Esophagus (tissue), 2 donors: Measurements from ENCODE around the gene ALLC. TPM values are rescaled to one million over a fixed set of nuclear protein-coding genes. Genes with fewer than 3 reads are reported as not detected.

Experiments used
- H3K27ac ChIP-seq, 2 donors: one replicate each; pipeline ENCODE4 v1.5.1; 2013; ENCODE audit warnings: low read depth in 2 of 2, mild to moderate bottlenecking in 2 of 2, inconsistent platforms in 1 of 2, low read length in 1 of 2, moderate library complexity in 1 of 2
- H3K27me3 ChIP-seq, 2 donors: one replicate each; pipeline ENCODE4 v1.6.1; 2013; ENCODE audit warnings: low read length in 2 of 2, control low read depth in 1 of 2, mild to moderate bottlenecking in 1 of 2; ENCODE audit not compliant: insufficient read depth in 2 of 2, control insufficient read depth in 1 of 2
- H3K36me3 ChIP-seq, 2 donors: one replicate each; pipeline ENCODE4 v1.6.1; 2013; ENCODE audit warnings: low read length in 1 of 2; ENCODE audit not compliant: control insufficient read depth in 2 of 2, insufficient read depth in 2 of 2
- H3K4me1 ChIP-seq, 2 donors: one replicate each; pipeline ENCODE4 v1.6.1; 2013; ENCODE audit warnings: low read length in 1 of 2; ENCODE audit not compliant: control insufficient read depth in 2 of 2, insufficient read depth in 2 of 2
- H3K4me3 ChIP-seq, 2 donors: one replicate each; pipeline ENCODE4 v1.5.1; 2013; ENCODE audit warnings: low read length in 2 of 2, mild to moderate bottlenecking in 2 of 2, low read depth in 1 of 2, moderate library complexity in 1 of 2
- H3K9me3 ChIP-seq, 2 donors: one replicate each; pipeline ENCODE4 v1.6.1; 2013; ENCODE audit warnings: mild to moderate bottlenecking in 2 of 2, low read depth in 1 of 2, low read length in 1 of 2, moderate library complexity in 1 of 2; ENCODE audit not compliant: control insufficient read depth in 2 of 2, insufficient read depth in 1 of 2
- WGBS, 2 donors: extraction: QIAGEN DNeasy Blood & Tissue Kit; methylation state at CpG; one replicate each; pipeline ENCODE4 v1.1.7; 2013; 5-methylcytosine and 5-hydroxymethylcytosine counted together
- polyA plus RNA-seq, 2 donors: library from polyadenylated mRNA; stranded (reverse); fragments of 200-250 nt; gene quantifications; one replicate each; pipeline ENCODE4 v1.2.3, GENCODE V29; 2013
- donor health status: healthy with polysubstance abuse.
- donor health status: Bipolar disorder and iron deficiency.

The ALLC gene
- polyA plus RNA-seq, 2 donors, result 0.04 TPM; not detected in 1

- Histone ChIP-seq H3K9me3 (no peaks in the 10 kb centered on the region), H3K4me3 (no peak overlapping the region), H3K27ac (no peak overlapping the region), H3K4me1 (no peaks in the 10 kb centered on the region), H3K36me3 (no peaks in the 10 kb centered on the region), H3K27me3 (no peaks in the 10 kb centered on the region)
- WGBS, 2 donors, result 75 to 82% methylated on average over 6 of the region's 6 CpGs
Measured at GRCh38 chr2:3662239-3662638, 4.2 kb downstream of the ALLC start.

- Histone ChIP-seq H3K27ac (no peak overlapping the region), H3K9me3 (no peaks in the 10 kb centered on the region), H3K4me3 (no peak overlapping the region), H3K4me1 (no peaks in the 10 kb centered on the region), H3K36me3 (no peaks in the 10 kb centered on the region), H3K27me3 (no peaks in the 10 kb centered on the region)
- 59 to 68% methylated on average over 3 of the region's 3 CpGs for WGBS, 2 donors
Measured at GRCh38 chr2:3664118-3664517, 6.1 kb downstream of the ALLC start.

GRCh38 chr2:3664925-3665324, 6.9 kb downstream of the ALLC start:
- no peaks in the 10 kb centered on the region for H3K9me3 ChIP-seq
- H3K4me1 ChIP-seq, result no peaks in the 10 kb centered on the region
- no peak overlapping the region for H3K27ac ChIP-seq
- no peaks in the 10 kb centered on the region for H3K36me3 ChIP-seq
- WGBS, 2 donors, result 44 to 53% methylated on average over 8 of the region's 8 CpGs
- no peaks in the 10 kb centered on the region for H3K27me3 ChIP-seq
- H3K4me3 ChIP-seq, result no peak overlapping the region

GRCh38 chr2:3665886-3666612, 8.0 kb downstream of the ALLC start:
- H3K27me3 ChIP-seq, result no peaks in the 10 kb centered on the region
- H3K27ac ChIP-seq, result no peak overlapping the region
- WGBS, 2 donors, result 82 to 88% methylated on average over 16 of the region's 16 CpGs
- no peaks in the 10 kb centered on the region for H3K4me1 ChIP-seq
- no peaks in the 10 kb centered on the region for H3K9me3 ChIP-seq
- H3K4me3 ChIP-seq, result no peak overlapping the region
- no peaks in the 10 kb centered on the region for H3K36me3 ChIP-seq

- H3K27ac ChIP-seq, result no peak overlapping the region
- no peaks in the 10 kb centered on the region for H3K9me3 ChIP-seq
- H3K36me3 ChIP-seq, result no peaks in the 10 kb centered on the region
- H3K4me1 ChIP-seq, result no peaks in the 10 kb centered on the region
- no peak overlapping the region for H3K4me3 ChIP-seq
- WGBS, 2 donors, result 91 to 94% methylated on average over 18 of the region's 18 CpGs
- H3K27me3 ChIP-seq, result no peaks in the 10 kb centered on the region
Measured at GRCh38 chr2:3666613-3666975, 8.6 kb downstream of the ALLC start.

- Histone ChIP-seq H3K36me3 (no peaks in the 10 kb centered on the region), H3K27ac (no peak overlapping the region), H3K4me1 (no peaks in the 10 kb centered on the region), H3K27me3 (no peaks in the 10 kb centered on the region), H3K9me3 (no peaks in the 10 kb centered on the region), H3K4me3 (no peak overlapping the region)
- 49 to 55% methylated on average over 23 of the region's 23 CpGs for WGBS, 2 donors
Measured at GRCh38 chr2:3667151-3667631, 9.2 kb downstream of the ALLC start.

GRCh38 chr2:3669656-3670055, 11.7 kb downstream of the ALLC start:
- WGBS, 2 donors, result 84 to 85% methylated on average over 8 of the region's 8 CpGs
- H3K9me3 ChIP-seq, result no peaks in the 10 kb centered on the region
- no peak overlapping the region for H3K4me3 ChIP-seq
- no peaks in the 10 kb centered on the region for H3K27me3 ChIP-seq
- no peaks in the 10 kb centered on the region for H3K4me1 ChIP-seq
- no peak overlapping the region for H3K27ac ChIP-seq
- no peaks in the 10 kb centered on the region for H3K36me3 ChIP-seq

GRCh38 chr2:3670376-3670775, 12.4 kb downstream of the ALLC start:
- H3K9me3 ChIP-seq, result no peaks in the 10 kb centered on the region
- 89 to 90% methylated on average over 15 of the region's 15 CpGs for WGBS, 2 donors
- no peaks in the 10 kb centered on the region for H3K4me1 ChIP-seq
- no peak overlapping the region for H3K4me3 ChIP-seq
- no peak overlapping the region for H3K27ac ChIP-seq
- H3K36me3 ChIP-seq, result no peaks in the 10 kb centered on the region
- H3K27me3 ChIP-seq, result no peaks in the 10 kb centered on the region

- WGBS, 2 donors, result 80 to 85% methylated on average over 11 of the region's 11 CpGs
- Histone ChIP-seq H3K36me3 (no peaks in the 10 kb centered on the region), H3K27ac (no peak overlapping the region), H3K27me3 (no peaks in the 10 kb centered on the region), H3K9me3 (no peaks in the 10 kb centered on the region), H3K4me1 (no peaks in the 10 kb centered on the region), H3K4me3 (no peak overlapping the region)
Measured at GRCh38 chr2:3670941-3671340, 12.9 kb downstream of the ALLC start.
